ENCODE results near the gene MEF2D.

MEF2D gene

GRCh38 chr1:156544592-156545102, 44.1 kb upstream of the MEF2D start:
- no peak for TF ChIP-seq CTCF (IDR thresholded peaks at IDR 0.05; ENCODE audit: low read depth, low read length)
- H3K4me3 ChIP-seq (ENCODE audit: low read depth, low read length) = no peak overlapping the region

GRCh38 chr1:156543066-156543465, 42.5 kb upstream of the MEF2D start:
- H3K4me3 ChIP-seq (ENCODE audit: low read depth, low read length) = no peak overlapping the region
- no peak for TF ChIP-seq CTCF (IDR thresholded peaks at IDR 0.05; ENCODE audit: low read depth, low read length)

GRCh38 chr1:156540955-156541354, 40.4 kb upstream of the MEF2D start:
- no peak for TF ChIP-seq CTCF (IDR thresholded peaks at IDR 0.05; ENCODE audit: low read depth, low read length)

GRCh38 chr1:156539818-156540355, 39.3 kb upstream of the MEF2D start:
- TF ChIP-seq CTCF (IDR thresholded peaks at IDR 0.05; ENCODE audit: low read depth, low read length) = no peak
- H3K4me3 ChIP-seq (ENCODE audit: low read depth, low read length) = no peak overlapping the region

More at GRCh38 chr1:156540955-156541354, 40.4 kb upstream of the MEF2D start:
- no peak overlapping the region for H3K4me3 ChIP-seq (ENCODE audit: low read depth, low read length)

GRCh38 chr1:156538711-156539440, 38.3 kb upstream of the MEF2D start:
- no peak for TF ChIP-seq CTCF (IDR thresholded peaks at IDR 0.05; ENCODE audit: low read depth, low read length)
- no peak overlapping the region for H3K4me3 ChIP-seq (ENCODE audit: low read depth, low read length)

GRCh38 chr1:156537027-156537426, 36.5 kb upstream of the MEF2D start:
- no peak overlapping the region for H3K4me3 ChIP-seq (ENCODE audit: low read depth, low read length)
- no peak for TF ChIP-seq CTCF (IDR thresholded peaks at IDR 0.05; ENCODE audit: low read depth, low read length)

- no peak overlapping the region for H3K4me3 ChIP-seq (ENCODE audit: low read depth, low read length)
Observed at GRCh38 chr1:156534424-156535060, 34.0 kb upstream of the MEF2D start.

More at GRCh38 chr1:156534424-156535060, 34.0 kb upstream of the MEF2D start:
- no peak for TF ChIP-seq CTCF (IDR thresholded peaks at IDR 0.05; ENCODE audit: low read depth, low read length)

All from WI38 (cell line).